GM19455 (cell line): ENCODE results near the gene NAA30.
"Not testable (repeated sequence)": the region's sequence is repeated elsewhere in the genome, so short reads cannot be mapped to it uniquely, and the experiment has no call there.

Source experiments
- ATAC-seq: cut with Tn5 transposase; IDR thresholded peaks from one replicate; pipeline ENCODE4 v1.9.1; 2021; ENCODE audit not compliant: unreplicated experiment

The NAA30 gene

GRCh38 chr14:57390037-57390805, at the start of gene NAA30:
TSS of gene NAA30 (plus strand) at chr14:57390586. CDS start at chr14:57390958, 372 bp downstream.
- ATAC-seq = peak; percentile 73

DNA sequence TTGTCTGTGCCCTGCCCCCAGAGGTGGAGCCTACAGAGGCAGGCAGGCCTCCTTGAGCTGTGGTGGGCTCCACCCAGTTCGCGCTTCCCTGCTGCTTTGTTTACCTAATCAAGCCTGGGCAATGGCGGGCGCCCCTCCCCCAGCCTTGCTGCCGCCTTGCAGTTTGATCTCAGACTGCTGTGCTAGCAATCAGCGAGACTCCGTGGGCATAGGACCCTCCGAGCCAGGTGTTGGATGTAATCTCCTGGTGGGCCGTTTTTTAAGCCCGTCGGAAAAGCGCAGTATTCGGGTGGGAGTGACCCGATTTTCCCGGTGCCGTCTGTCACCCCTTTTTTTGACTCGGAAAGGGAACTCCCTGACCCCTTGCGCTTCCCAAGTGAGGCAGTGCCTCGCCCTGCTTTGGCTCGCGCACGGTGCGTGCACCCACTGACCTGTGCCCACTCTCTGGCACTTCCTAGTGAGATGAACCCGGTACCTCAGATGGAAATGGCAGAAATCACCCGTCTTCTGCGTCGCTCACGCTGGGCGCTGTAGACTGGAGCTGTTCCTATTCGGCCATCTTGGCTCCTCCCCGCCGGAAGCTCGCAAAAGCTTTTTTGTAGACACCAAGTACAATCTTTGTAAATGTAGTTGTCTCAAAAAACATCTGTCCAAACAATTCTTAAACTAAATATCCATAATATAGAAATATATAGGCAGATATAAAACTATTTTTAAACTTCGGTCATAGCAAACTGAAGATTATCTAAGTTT, 46.7 kb upstream of the NAA30 start:
- not testable (repeated sequence) for ATAC-seq

DNA sequence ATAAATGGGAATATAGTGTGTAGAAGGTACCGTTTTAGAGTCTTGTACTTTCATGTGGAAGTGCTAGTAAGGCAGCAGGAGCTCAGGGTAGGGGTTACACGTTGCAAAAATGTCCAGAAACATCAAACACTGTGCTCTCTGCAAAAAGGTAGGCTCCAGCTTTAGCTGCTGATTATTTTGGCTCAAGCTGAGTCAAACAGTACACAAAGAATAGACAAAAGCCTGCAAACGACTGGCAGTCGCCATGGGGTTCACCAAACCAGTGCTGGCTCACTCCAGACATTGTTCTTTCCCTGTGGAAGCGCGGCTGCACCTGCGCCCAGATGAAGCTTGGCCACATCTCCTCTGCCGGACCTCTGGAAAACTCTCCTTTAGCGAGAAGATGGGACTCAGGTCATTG, 45.3 kb upstream of the NAA30 start:
- ATAC-seq = no peak

- ATAC-seq = no peak
Measured at GRCh38 chr14:57346741-57347140, 43.6 kb upstream of the NAA30 start.

- no peak for ATAC-seq
Measured at GRCh38 chr14:57352396-57353170, 37.8 kb upstream of the NAA30 start.

DNA sequence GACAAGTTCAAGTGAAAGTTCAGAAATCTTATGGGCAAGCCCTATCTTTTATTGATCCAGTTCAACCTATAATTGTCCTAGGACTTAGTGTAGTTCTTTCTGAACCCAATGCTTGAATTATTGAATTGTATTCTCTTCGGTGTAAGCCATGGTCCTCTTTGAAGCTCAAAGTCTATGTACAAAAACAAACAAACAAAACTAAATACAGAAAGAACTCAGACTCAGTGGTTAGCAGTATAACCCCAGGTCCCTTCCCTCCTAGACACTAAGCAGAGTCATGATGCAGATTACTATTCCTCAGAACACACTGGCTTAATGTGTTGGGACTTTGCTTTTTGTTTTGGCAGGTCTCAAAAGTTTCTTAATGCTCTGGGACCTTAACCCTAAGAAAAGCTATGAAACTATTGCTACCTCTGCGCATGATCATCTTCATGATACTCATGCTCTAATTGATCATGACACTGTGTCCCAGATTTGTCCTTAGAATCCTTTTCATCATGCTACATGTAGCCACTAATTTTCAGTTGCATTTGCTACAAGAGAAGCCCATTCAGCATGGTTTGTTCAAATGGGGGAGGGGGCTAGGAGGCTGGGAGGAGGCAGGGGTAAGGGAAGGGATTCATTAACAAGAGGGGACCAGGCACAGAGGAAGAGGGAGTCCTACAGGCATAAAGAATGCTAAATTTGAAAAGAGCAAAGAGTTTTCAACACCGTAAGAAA, 35.1 kb upstream of the NAA30 start:
- no peak for ATAC-seq

- no peak for ATAC-seq
Measured at GRCh38 chr14:57362361-57362760, 28.0 kb upstream of the NAA30 start.

GRCh38 chr14:57364659-57365450, 25.5 kb upstream of the NAA30 start:
- no peak for ATAC-seq

- not testable (repeated sequence) for ATAC-seq
Measured at GRCh38 chr14:57370187-57370586, 20.2 kb upstream of the NAA30 start.

DNA sequence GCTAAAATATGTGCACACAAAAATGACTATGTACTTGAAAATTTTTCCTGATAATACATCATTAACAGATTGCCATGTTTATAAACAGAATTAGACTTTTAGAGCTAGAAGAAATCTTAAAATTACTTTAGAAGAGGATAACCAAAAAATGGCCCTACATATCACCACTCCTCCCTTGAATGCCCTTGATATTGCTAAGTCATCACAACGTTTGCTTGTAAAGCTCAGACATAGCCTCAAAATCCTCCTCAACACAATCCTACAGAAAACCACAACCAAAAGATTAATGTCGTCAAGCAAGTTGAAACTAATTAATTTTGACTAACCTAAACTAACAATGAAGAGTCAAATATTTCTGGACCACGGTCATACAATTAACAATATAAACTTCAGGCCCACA, 19.4 kb upstream of the NAA30 start:
- no peak for ATAC-seq

DNA sequence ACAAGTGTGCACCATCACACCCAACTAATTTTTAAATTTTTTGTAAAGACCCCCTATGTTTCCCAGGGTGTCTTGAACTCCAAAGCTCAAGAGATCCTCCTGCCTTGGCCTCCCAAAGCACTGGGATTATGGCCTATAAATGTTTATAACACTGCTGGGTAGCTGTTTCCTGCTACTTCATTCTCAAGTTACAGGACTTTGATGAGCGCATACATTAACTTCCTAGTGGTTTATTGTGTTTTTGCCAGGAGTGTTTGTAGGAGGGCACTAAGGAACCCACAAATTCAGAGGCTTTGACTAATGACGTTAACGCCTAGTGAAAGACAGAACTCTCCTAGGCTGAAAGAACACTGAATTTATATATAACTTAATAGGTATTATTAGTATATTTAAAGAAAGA, 15.2 kb upstream of the NAA30 start:
- ATAC-seq = no peak

- no peak for ATAC-seq
Measured at GRCh38 chr14:57378661-57379060, 11.7 kb upstream of the NAA30 start.

DNA sequence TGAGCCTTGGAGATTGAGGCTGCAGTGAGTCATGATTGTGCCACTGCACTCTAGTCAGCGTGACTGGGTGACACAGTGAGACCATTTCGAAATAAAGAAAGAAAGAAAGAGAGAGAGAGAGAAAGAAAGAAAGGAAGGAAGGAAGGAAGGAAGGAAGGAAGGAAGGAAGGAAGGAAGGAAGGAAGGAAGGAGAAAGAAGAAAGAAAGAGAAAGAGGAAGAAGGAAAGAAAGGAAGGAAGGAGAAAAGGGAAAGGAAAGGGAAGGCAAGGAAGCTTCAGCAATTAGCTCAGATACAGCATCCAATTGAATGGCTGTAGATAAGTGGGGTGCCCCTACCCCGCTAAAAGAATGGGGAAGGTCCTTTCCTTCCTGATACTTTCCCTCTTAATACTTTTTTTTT, 9.5 kb upstream of the NAA30 start:
- ATAC-seq = no peak

GRCh38 chr14:57382283-57382682, 8.1 kb upstream of the NAA30 start:
- ATAC-seq = no peak

DNA sequence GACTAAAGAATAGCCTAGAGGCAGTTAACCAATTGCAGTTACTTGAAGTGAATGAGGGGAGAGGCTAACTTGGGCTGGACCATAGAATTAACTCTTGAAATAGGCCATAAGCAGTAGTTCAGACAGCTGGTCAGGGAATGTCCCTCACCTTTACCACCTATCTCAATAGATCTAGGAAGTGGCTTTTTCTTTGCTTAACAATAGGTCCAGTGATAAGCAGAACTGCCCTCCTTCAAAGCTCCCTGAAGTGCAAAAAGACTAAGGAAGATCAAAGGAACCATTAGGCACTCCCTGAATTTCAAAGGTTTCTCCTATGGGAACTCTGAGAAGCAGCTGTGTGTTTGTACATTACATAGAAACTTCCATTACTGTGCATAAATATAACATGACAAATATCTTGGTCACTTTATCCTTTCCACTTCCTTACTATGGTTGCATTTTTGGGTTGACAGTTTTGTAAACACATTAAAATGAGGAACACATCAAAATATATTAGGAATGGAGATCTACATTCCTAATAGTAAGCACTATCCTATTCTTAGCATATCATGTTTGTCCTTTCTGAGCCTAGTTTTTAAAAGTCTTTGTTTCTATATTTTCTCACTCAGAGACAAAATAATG, 7.2 kb upstream of the NAA30 start:
- ATAC-seq = no peak

DNA sequence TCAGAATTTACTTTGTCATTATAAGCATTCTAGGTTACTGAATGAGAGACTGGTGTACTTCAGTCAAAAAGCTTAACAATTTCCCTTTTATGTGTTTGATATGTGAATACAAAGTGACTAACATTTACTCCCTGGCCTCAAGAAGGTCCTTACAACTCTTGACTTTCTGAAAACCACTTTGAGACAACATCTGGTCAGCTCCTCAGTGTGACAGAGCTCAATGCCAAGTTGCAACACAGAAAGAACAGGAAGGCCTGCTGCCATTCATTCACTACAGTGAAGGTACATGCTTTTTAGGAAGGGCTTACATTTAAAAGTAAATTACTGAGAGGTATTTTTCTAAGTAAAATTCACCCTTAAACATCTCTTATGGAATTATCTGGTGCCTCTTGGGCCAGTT, 2.3 kb upstream of the NAA30 start:
- ATAC-seq = no peak

GRCh38 chr14:57389646-57390036, 745 bp upstream of the NAA30 start:
- no peak for ATAC-seq

DNA sequence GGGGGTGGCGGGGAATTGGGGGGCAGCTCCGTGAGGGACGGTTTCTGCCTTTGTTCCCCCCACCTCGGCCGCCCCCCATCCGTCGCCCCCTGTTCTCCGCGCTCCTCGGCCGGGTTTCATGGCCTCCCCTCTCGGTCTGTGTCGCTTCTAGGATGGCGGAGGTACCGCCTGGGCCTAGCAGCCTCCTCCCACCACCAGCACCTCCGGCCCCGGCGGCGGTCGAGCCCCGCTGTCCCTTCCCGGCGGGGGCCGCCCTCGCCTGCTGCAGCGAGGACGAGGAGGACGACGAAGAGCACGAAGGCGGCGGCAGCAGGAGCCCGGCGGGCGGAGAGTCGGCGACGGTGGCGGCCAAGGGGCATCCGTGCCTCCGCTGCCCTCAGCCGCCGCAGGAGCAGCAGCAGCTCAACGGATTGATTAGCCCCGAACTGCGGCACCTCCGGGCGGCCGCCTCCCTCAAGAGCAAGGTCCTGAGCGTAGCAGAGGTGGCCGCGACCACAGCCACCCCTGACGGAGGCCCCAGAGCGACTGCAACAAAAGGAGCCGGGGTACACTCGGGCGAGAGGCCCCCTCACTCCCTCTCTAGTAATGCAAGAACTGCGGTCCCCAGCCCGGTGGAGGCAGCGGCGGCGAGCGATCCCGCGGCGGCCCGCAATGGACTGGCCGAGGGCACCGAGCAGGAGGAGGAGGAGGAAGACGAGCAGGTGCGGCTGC, 575 bp downstream of the NAA30 start:
- peak; percentile 51 for ATAC-seq

GRCh38 chr14:57391517-57392195, 1.3 kb downstream of the NAA30 start:
- no peak for ATAC-seq
